OCI-LY7 (cell line): ENCODE results near the gene GSE1. TPM values are rescaled to one million over a fixed set of nuclear protein-coding genes. Genes with fewer than 3 reads are reported as not detected.

ENCODE experiments used
- BruUV-seq: library from RNA; stranded (reverse); fragments of 400-500 nt; replicated peaks from 2 replicates; lab custom pipeline; 2021; lab: Mats Ljungman, UMichigan
- CTCF ChIA-PET: fragments of 300-600 bp; sonication (Branson Sonifier 250); formaldehyde crosslinking; loops from one replicate; lab custom pipeline; 2022; ENCODE audit warnings: antibody characterized with exemption; ENCODE audit not compliant: unreplicated experiment; lab: Charles Lee
- POLR2A ChIA-PET: fragments of 300-600 bp; sonication (Branson Sonifier 250); formaldehyde crosslinking; loops from one replicate; lab custom pipeline; 2022; ENCODE audit warnings: antibody characterized with exemption; lab: Charles Lee
- DNase-seq: peaks from one replicate; pipeline ENCODE4 v3.0.0-alpha.2; 2015; ENCODE audit warnings: low spot score
- H2AFZ ChIP-seq: fragments of 200-600 bp; sonication (generic), shearing (Covaris generic); 2 replicates; pipeline ENCODE4 v1.6.1; 2014; ENCODE audit warnings: mild to moderate bottlenecking, antibody characterized with exemption, low read length, moderate library complexity
- H3K27ac ChIP-seq: fragments of 200-600 bp; sonication (generic); 2 replicates; pipeline ENCODE4 v1.5.1; 2014; ENCODE audit warnings: mixed run types, low read depth, mild to moderate bottlenecking, moderate library complexity, low read length, inconsistent platforms; ENCODE audit not compliant: poor library complexity, severe bottlenecking
- H3K36me3 ChIP-seq: fragments of 200-600 bp; sonication (generic); 2 replicates; pipeline ENCODE4 v1.6.1; 2014; ENCODE audit warnings: mild to moderate bottlenecking, antibody characterized with exemption, low read length, moderate library complexity, mixed read lengths; ENCODE audit not compliant: insufficient read depth
- H3K4me1 ChIP-seq: fragments of 200-600 bp; sonication (generic); 2 replicates; pipeline ENCODE4 v1.5.1; 2014; ENCODE audit warnings: mild to moderate bottlenecking, low read length; ENCODE audit not compliant: insufficient read depth, poor library complexity, severe bottlenecking
- H3K4me2 ChIP-seq: fragments of 200-600 bp; sonication (generic); 2 replicates; pipeline ENCODE4 v1.6.1; 2014; ENCODE audit warnings: mild to moderate bottlenecking, low read length
- H3K4me3 ChIP-seq: fragments of 200-600 bp; sonication (generic); 2 replicates; pipeline ENCODE4 v1.5.1; 2014; ENCODE audit warnings: mild to moderate bottlenecking, low read depth, low read length; ENCODE audit not compliant: poor library complexity, severe bottlenecking
- H3K79me2 ChIP-seq: fragments of 200-600 bp; sonication (generic); 2 replicates; pipeline ENCODE4 v1.6.1; 2016; ENCODE audit warnings: low read depth, mild to moderate bottlenecking, low read length, moderate library complexity, mixed read lengths; ENCODE audit not compliant: insufficient read depth
- H3K9me2 ChIP-seq: fragments of 200-600 bp; sonication (generic); 2 replicates; pipeline ENCODE4 v1.6.1; 2016; ENCODE audit warnings: mild to moderate bottlenecking, low read length, mixed read lengths; ENCODE audit not compliant: insufficient read depth
- H3K9me3 ChIP-seq: fragments of 200-600 bp; sonication (generic); 2 replicates; pipeline ENCODE4 v1.6.1; 2014; ENCODE audit warnings: mild to moderate bottlenecking, mixed run types, low read length, mixed read lengths
- H4K20me1 ChIP-seq: fragments of 200-600 bp; sonication (generic); 2 replicates; pipeline ENCODE4 v1.6.1; 2014; ENCODE audit warnings: mild to moderate bottlenecking, antibody characterized with exemption, low read length, moderate library complexity, mixed read lengths; ENCODE audit not compliant: insufficient read depth
- EZH2phosphoT487 ChIP-seq: fragments of 200-600 bp; sonication (generic); IDR thresholded peaks from 2 replicates; pipeline ENCODE4 v1.6.1; 2018; ENCODE audit warnings: low read depth, borderline replicate concordance, mild to moderate bottlenecking, mixed run types, antibody characterized with exemption, low read length, moderate library complexity, mixed read lengths
- intact Hi-C: fragments of 100-400 bp; cut with micrococcal nuclease; formaldehyde crosslinking; loops from one replicate; pipeline ENCODE4 v1.10.0; 2022; ENCODE audit not compliant: unreplicated experiment
- total RNA-seq, 2 experiments: library from RNA; depleted of rRNA in 1 of 2; stranded (reverse); fragments of >200 nt in 1 of 2; shearing (Covaris generic) in 1 of 2; gene quantifications; 2 replicates each; pipeline ENCODE4 v1.2.3, GENCODE V29; 2014 to 2022
- TF ChIP-seq, protein P1 (sequence below): fragments of 200-600 bp; sonication (generic); conservative IDR thresholded peaks from 2 replicates; pipeline ENCODE4 v1.5.1; 2014; ENCODE audit warnings: mild to moderate bottlenecking, antibody characterized with exemption, low read length, moderate library complexity, mixed read lengths

The GSE1 gene
- total RNA-seq, 2 experiments from 2014 or later = 30.9 to 66.6 TPM

- Histone ChIP-seq H4K20me1 (peaks cover 15% of the 10 kb centered on the region; the same call in 1 of the 2 replicates), H3K9me3 (no peaks in the 10 kb centered on the region), H2AFZ (no peak overlapping the region), H3K36me3 (peaks cover 22% of the 10 kb centered on the region; the same call in 1 of the 2 replicates), H3K4me3 (no peak overlapping the region), H3K27ac (no peak overlapping the region), H3K79me2 (peaks cover 47% of the 10 kb centered on the region; the same call in 1 of the 2 replicates), H3K4me1 (peaks cover 12% of the 10 kb centered on the region), H3K4me2 (no peak overlapping the region), H3K9me2 (no peaks in the 10 kb centered on the region)
- intact Hi-C loops = no loop called here
- POLR2A ChIA-PET = no interaction called here
- BruUV-seq = no TSS peak
- TF ChIP-seq, protein P1, sequence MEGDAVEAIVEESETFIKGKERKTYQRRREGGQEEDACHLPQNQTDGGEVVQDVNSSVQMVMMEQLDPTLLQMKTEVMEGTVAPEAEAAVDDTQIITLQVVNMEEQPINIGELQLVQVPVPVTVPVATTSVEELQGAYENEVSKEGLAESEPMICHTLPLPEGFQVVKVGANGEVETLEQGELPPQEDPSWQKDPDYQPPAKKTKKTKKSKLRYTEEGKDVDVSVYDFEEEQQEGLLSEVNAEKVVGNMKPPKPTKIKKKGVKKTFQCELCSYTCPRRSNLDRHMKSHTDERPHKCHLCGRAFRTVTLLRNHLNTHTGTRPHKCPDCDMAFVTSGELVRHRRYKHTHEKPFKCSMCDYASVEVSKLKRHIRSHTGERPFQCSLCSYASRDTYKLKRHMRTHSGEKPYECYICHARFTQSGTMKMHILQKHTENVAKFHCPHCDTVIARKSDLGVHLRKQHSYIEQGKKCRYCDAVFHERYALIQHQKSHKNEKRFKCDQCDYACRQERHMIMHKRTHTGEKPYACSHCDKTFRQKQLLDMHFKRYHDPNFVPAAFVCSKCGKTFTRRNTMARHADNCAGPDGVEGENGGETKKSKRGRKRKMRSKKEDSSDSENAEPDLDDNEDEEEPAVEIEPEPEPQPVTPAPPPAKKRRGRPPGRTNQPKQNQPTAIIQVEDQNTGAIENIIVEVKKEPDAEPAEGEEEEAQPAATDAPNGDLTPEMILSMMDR = no peak
- no peak for TF ChIP-seq EZH2phosphoT487
- DNase-seq = no peak
- CTCF ChIA-PET = no interaction called here
These were observed 8.7 kb downstream of the GSE1 start for GRCh38 chr16:85621698-85622428.

- Histone ChIP-seq H2AFZ (no peak overlapping the region), H3K36me3 (peaks cover 19% of the 10 kb centered on the region), H3K9me2 (no peaks in the 10 kb centered on the region), H3K27ac (no peak overlapping the region), H4K20me1 (peaks cover 11% of the 10 kb centered on the region; the same call in 1 of the 2 replicates), H3K4me2 (no peak overlapping the region), H3K79me2 (peaks cover 39% of the 10 kb centered on the region; the same call in 1 of the 2 replicates), H3K9me3 (no peaks in the 10 kb centered on the region), H3K4me3 (no peak overlapping the region), H3K4me1 (peaks cover 4% of the 10 kb centered on the region)
- ChIA-PET CTCF (no interaction called here), POLR2A (no interaction called here)
- intact Hi-C loops = no loop called here
- no TSS peak for BruUV-seq
- TF ChIP-seq EZH2phosphoT487 = no peak
- TF ChIP-seq, protein P1 = no peak
- DNase-seq = no peak
These were observed 9.6 kb downstream of the GSE1 start for GRCh38 chr16:85622683-85623082.

DNA sequence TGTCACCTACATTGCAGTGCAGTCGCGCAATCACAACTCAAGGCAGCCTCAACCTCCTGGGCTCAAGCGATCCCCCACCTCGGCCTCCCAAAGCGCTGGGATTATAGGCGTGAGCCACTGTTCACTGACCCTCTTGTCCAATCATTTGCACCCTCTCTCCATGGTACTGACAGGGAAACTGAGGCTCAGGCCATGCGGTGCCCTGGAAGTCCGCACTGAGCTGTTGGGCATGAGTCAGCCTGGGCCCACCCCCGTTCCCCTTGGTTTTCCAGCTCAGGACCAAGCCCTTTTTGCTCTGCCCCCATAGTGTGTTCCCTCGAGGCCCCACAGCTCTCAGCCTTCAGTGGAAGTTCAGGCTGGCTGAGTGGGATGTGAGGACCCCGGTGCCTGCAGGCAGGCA is 10.1 kb downstream of the GSE1 start:
- no peak for TF ChIP-seq EZH2phosphoT487
- TF ChIP-seq, protein P1 = no peak
- Histone ChIP-seq H3K9me2 (no peaks in the 10 kb centered on the region), H3K36me3 (peaks cover 19% of the 10 kb centered on the region), H2AFZ (no peak overlapping the region), H3K9me3 (no peaks in the 10 kb centered on the region), H3K27ac (no peak overlapping the region), H3K79me2 (peaks cover 37% of the 10 kb centered on the region; the same call in 1 of the 2 replicates), H3K4me3 (no peak overlapping the region), H3K4me1 (no peaks in the 10 kb centered on the region), H4K20me1 (peaks cover 5% of the 10 kb centered on the region; the same call in 1 of the 2 replicates), H3K4me2 (no peak overlapping the region)
- intact Hi-C loops = no loop called here
- POLR2A ChIA-PET = no interaction called here
- BruUV-seq = no TSS peak
- no peak for DNase-seq
- CTCF ChIA-PET = no interaction called here
